HG03108 (cell line): Measurements from ENCODE around the gene UNC45A.

Source experiments
- ATAC-seq: cut with Tn5 transposase; IDR thresholded peaks from one replicate; pipeline ENCODE4 v1.9.1; 2021; ENCODE audit warnings: moderate library complexity; ENCODE audit not compliant: unreplicated experiment

Gene UNC45A

GRCh38 chr15:90934949-90935751 lies at the start of gene UNC45A:
UNC45A (plus strand) TSS chr15:90935285; CDS start chr15:90935325, 40 bp downstream.
- ATAC-seq = peak; percentile 54

GRCh38 chr15:90885432-90886290 lies 49.4 kb upstream of the UNC45A start:
- ATAC-seq = no peak

GRCh38 chr15:90886291-90886614 lies 48.8 kb upstream of the UNC45A start:
- no peak for ATAC-seq

- ATAC-seq = no peak
Measured at GRCh38 chr15:90887037-90887481, 48.0 kb upstream of the UNC45A start.

GRCh38 chr15:90889313-90889730 lies 45.8 kb upstream of the UNC45A start:
- no peak for ATAC-seq

- no peak for ATAC-seq
Measured at GRCh38 chr15:90889736-90890456, 45.2 kb upstream of the UNC45A start.

GRCh38 chr15:90890839-90891238 lies 44.2 kb upstream of the UNC45A start:
- ATAC-seq = no peak

GRCh38 chr15:90891346-90891949 lies 43.6 kb upstream of the UNC45A start:
- no peak for ATAC-seq

- ATAC-seq = no peak
Measured at GRCh38 chr15:90892023-90892422, 43.1 kb upstream of the UNC45A start.

GRCh38 chr15:90892498-90893174 lies 42.4 kb upstream of the UNC45A start:
- ATAC-seq = no peak

- ATAC-seq = no peak
Measured at GRCh38 chr15:90893175-90894090, 41.7 kb upstream of the UNC45A start.

GRCh38 chr15:90895571-90896117 lies 39.4 kb upstream of the UNC45A start:
- ATAC-seq = no peak

- ATAC-seq = peak; percentile 57
Measured at GRCh38 chr15:90897131-90897655, 37.9 kb upstream of the UNC45A start.

- no peak for ATAC-seq
Measured at GRCh38 chr15:90901175-90902039, 33.7 kb upstream of the UNC45A start.

- ATAC-seq = peak; percentile 73
Measured at GRCh38 chr15:90902040-90902839, 32.8 kb upstream of the UNC45A start.

GRCh38 chr15:90902840-90903732 lies 32.0 kb upstream of the UNC45A start, which contains the start of gene MAN2A2:
MAN2A2 (plus strand) TSS chr15:90903302; CDS start chr15:90904208, 906 bp downstream.
- peak; percentile 45 for ATAC-seq
